Stimulated activated naive CD8-positive, alpha-beta T cell treated with anti-CD3 and anti-CD28 coated beads, Interleukin-15, Interleukin-2, amounts not matched to agents 100 U/mL and 50 U/mL, for 24 hours (primary cell): ENCODE data around the gene ZMPSTE24.

Experiments
- ATAC-seq: fragments of 150-1000 bp; cut with Tn5 transposase; one replicate; pipeline ENCODE4 v1.10.0; 2021
- DNase-seq: peaks from one replicate; pipeline ENCODE4 v3.0.0; 2021

Gene ZMPSTE24

DNA sequence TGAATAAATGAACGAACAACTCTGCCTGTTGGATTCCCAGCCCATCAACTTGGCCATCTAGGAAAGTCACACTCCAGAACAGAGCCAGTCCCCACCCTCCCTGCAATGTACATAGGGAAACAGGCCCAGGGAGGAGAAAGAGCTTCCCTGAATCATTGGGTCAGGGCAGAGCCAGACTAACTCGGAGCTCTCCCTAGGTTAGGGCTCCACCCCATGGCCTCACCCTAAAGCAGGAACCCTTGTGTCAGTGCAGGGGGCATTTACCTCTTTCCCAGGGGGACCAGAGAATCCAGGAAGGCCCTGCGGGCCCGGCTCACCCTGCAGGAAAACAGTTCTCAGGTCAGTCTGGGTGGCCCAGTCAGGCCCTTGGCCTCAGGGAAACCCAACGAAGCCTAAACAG is 47.4 kb downstream of the ZMPSTE24 start:
- DNase-seq (peak; percentile 23), ATAC-seq (no peak)

DNA sequence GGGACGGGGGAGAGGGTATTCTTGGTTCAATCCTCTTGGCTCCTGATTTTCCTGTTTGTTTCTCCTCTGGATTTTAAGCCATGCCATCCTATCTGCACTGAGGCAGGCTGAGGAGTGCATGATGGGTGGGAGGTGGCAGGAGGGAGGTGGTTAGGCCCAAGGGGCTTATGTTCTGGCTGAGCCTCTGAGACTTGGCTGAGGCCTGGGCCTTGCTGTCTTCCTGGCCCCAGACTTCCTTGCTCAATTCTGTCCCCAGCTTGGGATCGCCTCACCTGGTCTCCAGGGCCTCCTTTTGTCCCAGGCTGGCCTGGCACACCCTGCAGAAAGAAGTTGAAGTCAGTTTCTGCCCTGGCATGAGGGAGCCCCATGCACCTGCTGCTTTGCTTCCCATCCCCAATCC is 47.8 kb downstream of the ZMPSTE24 start:
- no peak for ATAC-seq
- no peak for DNase-seq

DNA sequence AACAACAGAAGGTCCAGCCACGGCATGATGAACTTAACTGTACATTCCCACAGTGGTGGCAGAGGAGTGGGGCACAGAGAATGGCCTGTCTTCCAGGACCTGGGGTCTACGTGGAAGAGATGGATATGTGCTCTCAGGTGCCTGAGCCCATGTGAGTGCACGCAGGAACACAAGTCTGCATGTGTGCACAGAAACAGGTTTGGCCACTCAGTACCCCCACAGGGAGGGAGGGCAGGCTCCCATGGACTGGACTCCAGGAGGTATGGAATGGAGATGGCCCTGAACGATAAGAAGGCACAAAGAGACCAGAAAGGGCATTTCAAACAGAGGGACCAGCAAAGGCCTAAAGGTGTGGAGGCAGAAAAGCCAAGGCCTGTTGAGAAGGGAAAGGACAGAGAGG is 48.3 kb downstream of the ZMPSTE24 start:
- ATAC-seq: no peak
- no peak for DNase-seq

DNA sequence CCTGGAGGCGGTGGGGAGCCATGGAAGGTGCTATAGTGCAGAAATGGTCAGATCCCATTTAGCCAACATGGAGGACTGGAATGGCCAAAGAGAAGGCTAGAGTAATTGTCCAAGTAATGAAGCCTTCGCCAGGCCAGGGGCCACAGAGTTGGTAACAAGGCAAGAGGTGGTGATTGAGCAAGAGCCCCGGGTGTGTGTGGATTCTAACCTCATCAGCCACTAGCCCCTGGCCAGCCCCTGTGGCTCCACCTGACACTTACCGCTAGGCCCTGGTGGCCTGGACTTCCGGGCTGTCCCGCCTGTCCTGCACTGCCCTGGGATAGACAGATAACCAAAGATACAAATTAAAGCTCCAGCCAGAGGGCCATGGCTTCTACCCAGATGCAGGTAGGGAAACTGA is 49.1 kb downstream of the ZMPSTE24 start:
- DNase-seq (no peak), ATAC-seq (no peak)

DNA sequence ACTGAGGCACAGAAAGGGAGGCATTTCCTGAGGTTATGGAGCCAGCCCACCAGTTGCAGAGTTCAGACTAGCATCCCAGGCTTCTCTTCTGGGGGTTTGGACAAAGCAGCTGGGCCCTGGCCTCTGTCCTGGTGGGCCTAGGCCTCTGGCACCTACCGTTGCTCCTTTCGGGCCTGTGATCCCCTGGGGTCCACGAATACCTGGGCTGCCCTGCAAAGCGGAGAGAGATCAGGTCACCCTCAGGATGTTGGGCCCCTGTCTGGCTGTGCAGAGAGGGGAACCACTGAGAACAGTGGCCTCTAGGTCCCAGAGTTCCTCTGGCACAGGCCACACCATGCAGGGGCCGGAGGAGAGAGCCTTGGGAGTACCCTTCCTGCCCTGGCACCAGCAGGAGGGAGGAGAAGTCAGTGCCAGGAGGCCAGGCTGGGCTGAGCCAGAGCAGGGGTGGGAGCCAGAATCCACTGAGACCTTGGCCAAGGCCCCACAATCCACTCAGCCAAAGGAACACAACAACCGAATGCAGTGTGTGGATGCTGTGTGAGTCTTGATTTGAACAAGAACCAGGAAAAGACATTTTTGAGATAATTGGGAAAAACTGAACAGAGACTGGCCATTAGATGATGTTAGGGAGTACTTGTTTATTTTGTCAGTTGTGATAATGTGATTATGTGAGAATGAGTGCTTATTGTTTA is 50.1 kb downstream of the ZMPSTE24 start:
- ATAC-seq (no peak), DNase-seq (no peak)

DNA sequence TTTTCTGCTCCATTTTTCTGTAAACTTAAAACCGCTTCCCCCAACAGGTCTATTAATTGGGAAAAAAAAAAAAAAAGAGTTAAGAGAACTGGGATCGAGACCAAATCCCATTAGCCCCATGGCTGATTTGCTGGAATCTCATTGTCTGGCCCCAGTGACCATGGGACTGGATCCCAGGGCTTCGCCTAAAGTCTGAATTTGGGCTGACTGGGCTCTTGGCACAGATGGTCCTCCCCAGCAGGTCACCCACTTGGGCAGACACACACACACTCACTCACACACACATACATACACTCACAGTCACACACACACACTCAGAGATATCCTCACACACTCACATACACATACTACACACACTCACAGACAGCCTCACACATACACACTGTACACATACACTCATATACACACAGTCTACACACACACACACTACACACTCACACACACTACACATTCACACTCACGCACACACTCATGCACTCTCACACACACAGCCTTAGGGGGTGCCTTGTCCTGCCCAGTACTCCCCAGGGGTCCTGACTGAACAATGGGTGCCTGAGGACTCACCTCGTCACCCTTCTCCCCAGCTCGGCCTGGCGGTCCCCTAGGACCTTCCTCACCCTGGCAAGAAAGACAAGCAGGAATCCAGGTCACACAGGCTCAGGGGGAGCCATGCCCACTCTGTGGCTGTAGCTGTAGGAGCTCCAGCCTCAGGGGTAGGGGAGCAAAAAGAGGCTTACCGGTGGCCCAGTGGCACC is 51.5 kb downstream of the ZMPSTE24 start:
- no peak for ATAC-seq
- no peak for DNase-seq

DNA sequence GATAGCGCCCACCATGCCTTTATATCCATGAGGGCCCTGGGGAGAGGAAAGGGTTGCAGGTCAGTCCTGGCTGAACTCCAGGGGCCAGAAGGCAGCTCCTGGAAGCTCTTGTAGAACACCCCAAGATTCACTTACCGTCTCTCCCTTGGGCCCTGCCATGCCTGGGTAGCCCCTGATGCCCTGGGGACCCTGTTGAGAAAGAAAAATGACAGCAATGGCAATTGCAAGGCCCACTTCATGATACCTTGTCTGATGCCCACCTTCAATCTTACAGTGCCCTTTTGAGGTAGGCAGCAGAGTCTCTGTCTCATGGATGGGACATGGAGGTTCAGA is 52.1 kb downstream of the ZMPSTE24 start:
- no peak for ATAC-seq

DNA sequence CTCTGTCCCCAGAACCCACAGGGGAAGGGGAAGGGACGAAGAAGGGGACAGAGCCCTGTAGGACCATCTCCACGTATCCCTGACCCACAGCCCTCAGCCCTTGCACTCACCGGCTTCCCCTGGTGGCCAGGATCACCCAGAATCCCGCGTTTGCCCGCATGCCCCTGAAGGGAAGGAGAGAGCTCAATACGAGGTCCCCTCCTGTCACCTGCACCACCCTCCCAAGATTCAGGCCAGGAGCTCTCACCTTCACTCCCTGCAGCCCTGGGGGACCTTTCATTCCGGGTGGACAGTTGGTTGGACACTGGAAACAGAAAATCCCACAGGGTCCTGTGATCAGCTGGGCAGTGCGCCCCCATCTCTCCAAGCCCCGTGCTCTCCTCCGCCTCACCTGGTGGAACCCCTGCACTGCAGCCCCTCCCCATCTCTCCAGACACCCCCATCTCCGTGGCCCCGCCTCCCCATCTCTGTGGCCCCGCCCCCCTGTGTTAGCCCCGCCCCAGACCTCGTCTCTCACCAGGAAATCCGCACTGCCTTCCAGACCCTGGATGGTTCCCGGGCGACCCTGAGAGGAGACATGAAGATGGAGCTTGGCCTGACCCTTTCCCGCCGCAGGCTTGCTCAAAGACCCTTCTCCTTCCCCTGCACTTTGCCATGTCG is 53.1 kb downstream of the ZMPSTE24 start:
- DNase-seq (no peak), ATAC-seq (no peak)

More for the DNA sequence above, 52.1 kb downstream of the ZMPSTE24 start:
- no peak for DNase-seq

DNA sequence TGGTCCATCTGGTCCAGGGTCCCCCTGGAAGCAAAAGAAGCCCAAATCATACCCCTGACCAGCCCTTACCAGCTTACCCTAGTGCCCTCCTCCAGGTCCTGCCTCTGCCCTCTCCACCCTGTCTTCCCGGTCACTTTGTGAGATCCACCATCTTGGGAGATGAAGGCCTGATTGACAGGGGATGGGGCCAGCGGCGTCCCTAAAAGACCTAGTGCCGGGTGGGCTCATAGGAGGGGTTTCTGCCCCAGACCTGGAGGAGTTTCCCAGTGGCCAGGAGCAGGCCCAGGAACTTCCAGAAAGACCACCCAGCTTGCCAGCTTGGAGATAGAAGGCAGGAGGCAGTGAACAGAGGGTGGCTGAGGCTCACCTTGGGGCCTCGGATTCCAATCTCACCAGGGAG is 53.7 kb downstream of the ZMPSTE24 start:
- DNase-seq (no peak), ATAC-seq (no peak)

DNA sequence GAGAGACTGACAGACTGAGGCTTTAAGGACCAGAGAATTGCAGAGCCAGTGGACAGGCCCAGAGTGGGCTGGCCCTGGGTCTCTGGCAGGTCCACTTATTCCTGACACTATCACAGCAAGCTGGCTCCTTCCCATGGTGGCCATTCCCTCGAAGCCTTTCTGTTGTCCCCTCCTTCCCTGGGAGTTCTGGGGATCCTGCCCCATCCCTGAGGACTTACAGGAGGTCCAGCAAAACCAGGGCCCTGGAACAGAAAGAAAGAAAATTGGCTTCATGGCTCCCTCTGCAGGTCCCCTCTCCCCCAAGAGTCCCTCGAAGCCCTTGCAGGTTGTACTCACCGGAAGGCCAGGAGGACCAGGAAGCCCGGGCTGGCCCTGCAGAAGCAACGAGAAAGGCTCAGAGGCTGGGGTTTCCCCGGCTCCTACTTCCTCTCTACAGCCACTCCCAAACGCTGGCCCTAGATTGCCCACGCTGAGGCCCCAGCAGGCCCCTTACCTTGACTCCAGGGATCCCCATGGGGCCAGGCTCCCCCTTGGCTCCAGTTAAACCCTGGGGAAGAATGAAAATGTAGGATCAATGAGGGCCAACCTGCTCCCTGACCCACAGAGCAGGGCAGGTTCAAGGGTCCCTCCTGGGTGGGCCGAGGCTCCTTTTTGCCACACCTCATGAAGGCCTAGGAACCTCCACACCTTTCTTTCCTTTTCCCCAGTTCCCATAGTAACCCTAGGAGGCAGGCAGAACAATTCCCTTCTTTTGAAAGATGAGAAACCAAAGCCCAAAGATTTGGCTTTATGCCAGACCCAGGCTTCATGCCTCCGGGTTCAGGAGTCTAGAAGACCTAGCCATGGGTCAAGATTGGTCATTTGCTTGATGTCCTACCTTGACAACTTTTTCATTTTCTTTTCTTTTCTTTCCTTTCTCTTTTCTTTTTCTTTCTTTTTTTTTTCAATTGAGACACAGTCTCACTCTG is 54.5 kb downstream of the ZMPSTE24 start:
- ATAC-seq (no peak), DNase-seq (peak; percentile 41)

DNA sequence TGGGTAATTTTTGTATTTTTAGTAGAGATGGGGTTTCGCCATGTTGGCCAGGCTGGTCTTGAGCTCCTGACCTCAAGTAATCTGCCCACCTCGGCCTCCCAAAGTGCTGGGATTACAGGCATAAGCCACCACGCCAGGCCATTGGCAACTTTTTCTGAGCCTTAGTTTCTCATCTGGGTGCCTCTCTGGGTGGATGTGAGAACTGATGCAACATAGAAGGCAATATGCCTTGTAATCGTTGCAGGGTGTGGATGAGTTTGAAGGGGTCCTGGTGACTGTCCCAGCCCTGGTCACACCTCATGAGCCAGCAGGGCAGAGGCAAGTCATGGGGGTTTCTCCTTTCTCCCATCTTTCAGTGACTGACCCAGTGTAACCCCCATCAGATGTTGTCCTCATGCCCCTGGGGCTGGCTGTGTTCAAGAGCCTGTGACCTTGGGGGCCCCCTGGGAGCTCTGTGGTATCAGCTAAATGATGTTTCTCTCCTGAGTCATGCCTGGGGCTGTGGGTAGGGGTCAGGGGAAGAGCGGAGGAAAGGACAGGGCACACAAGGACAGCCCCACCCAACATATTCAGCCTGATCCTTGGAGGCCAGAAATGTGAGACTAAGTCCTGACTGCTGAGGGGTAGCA is 55.4 kb downstream of the ZMPSTE24 start:
- DNase-seq (peak; percentile 21), ATAC-seq (no peak)

DNA sequence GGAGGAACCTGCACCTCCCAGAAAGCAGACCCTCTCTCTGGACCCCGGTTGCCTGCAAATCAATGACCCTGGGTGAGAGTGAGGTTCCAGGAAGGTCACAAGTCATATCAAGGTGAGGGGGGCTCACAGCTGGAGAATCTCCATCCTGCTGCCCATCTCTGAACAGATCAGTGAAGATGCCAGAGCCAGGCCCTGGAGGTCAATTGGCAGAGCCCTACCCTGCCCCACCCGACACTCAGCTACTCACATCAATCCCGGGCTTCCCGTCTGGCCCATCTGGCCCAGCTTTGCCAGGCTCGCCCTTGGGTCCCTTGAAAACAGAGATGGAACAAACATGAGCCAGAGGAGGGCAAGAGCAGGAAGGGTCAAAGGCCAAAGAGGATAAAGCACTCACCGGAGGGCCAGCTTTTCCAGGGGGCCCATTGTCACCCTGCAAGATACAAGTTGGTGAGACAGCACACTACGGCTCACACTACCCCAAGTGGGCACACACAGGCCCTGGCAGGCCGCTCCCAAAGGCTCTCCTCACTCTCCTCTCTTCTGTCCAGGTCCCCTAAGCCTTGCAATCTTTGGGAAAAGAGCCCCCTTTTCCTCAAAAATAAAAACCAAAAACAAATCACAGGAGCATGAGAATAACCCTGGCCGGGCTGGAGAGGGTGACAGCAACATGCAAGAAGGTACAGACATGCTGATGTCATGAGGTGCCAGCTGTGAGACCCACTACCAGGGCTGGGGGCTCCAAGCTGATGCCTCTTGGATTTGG is 56.1 kb downstream of the ZMPSTE24 start:
- ATAC-seq (no peak), DNase-seq (no peak)

DNA sequence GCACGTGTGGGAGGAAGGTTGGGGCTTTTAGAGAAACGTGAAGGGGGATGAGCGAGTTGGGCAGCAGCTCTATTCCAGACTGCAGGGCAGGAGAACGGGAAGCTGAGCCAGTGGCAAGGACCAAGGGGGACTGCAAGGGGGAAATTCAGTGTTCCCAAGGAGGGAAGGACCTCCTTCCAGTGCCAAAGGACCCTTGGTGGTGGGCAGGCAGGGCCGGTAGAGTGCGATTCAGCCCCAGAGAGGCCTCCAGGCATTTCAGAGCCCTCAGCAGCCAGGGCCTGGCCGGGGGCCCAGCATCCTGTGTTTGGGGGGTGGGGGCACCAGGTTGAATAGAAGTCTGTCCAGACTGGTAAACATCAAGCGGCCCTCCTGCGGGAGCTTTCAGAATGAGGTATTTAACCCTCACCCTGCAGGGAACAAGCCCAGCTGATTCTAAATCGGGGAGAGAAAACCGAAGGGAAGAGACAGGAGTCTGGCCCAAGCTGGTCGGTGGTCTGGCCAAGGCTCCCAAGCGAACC is 56.7 kb downstream of the ZMPSTE24 start:
- ATAC-seq (no peak), DNase-seq (no peak)

DNA sequence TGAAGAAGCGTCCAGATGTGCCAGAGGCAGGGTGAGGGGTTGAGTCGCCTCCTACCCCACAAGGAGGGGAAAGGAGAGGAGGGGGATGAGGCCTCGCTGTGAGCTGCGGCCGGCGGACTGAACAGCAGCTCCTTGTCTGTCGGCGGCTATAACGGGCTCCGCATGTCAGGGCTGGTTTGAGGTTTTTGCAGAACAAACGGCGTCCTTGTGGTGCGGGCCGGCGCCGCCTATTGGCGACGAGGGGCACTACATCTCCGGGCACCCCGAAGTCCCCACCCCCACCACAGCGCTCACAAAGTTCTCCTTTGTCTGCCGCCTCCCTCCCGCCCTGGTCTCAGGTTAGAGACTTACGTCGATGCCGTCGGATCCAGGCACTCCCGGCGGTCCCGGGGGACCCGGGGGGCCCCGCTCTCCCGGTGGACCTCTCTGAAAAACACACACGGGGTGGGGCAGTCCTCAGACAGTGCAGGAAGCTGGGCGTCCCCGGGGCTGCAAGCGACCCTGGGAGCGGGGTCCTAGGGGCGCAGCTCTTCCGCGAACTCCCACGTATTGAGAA is 57.3 kb downstream of the ZMPSTE24 start:
- DNase-seq: peak; percentile 88
- ATAC-seq: peak; percentile 69

DNA sequence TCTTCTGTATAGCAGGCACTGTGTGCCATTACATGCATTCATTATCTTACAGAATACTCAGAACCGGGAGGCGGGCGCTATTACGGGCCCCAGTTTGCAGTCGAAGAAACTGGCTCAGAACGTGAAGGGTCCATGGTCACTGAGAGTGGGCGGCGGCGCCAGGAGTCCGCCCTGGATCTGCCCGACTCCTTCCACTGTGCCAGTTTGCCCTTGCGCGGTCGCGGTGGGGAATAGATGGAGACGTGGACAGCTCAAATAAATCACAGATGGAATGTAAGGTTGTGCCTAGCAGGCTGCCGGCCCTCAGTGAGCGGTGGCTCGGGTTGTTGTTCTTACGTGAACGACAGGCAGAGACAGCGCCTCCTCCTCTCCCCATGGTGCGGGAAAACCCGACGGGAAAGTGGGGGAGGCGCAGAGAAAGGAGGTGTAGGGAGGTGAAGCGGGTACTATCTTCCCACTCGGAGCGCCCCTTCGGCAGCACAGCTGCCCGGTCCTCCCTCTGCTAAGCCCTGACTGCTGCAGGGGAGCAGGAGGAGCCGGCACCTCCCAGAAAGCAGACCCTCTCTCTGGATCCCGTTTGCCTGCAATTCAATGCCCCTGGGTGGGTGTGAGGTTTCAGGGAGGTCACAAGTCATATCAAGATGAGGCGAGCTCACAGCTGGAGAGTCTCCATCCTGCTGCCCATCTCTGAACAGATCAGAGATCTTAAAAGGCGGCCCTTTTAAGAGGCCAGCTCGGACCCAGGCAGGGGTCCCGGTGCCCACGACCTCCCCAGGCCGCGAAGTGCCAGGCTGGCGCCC is 58.0 kb downstream of the ZMPSTE24 start:
- DNase-seq (peak; percentile 47), ATAC-seq (peak; percentile 15)

DNA sequence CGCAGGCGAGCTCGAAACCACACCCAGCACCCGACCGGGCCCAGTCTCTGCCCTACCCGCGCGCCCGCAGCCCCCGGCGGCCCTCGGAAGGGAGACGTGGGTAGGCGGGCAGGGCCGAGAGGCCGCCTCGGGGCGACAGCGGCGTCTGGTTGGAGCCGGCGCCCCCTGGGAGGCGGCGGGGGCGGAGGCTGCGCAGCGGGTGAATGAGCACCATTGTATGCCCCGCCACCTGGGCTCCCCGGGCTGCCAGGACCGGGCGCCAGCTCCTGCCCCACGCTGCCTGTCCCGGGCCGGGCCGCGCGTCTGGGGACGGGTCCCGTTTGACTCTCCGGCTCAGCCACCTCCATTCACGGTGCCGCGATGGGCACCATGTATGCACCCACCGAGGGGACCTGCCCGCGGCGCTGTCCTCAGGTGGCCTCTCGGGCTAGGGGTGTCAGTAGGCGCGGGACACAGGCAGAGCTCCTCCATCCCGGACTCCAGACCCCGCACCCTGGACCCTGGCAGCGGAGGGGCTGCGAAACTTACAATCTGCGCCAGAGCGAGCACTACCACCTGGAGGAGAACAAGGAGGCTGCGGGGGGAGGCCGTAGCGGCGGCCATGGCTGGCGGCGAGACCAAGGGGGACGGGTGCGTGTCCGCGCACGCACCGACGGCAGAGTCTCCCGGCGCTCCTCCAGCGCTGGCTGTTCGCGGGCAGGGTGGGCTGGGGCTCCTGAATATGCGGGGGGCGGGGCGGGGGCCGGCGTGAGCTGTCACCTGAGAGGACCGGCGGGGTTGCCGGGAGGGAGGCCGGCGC is 58.8 kb downstream of the ZMPSTE24 start, which contains the start of gene COL9A2:
COL9A2 (minus strand) TSS at position 692 of the 799 bp plus-strand sequence; CDS start at position 603, 89 bp downstream.
- DNase-seq: peak; percentile 72

DNA sequence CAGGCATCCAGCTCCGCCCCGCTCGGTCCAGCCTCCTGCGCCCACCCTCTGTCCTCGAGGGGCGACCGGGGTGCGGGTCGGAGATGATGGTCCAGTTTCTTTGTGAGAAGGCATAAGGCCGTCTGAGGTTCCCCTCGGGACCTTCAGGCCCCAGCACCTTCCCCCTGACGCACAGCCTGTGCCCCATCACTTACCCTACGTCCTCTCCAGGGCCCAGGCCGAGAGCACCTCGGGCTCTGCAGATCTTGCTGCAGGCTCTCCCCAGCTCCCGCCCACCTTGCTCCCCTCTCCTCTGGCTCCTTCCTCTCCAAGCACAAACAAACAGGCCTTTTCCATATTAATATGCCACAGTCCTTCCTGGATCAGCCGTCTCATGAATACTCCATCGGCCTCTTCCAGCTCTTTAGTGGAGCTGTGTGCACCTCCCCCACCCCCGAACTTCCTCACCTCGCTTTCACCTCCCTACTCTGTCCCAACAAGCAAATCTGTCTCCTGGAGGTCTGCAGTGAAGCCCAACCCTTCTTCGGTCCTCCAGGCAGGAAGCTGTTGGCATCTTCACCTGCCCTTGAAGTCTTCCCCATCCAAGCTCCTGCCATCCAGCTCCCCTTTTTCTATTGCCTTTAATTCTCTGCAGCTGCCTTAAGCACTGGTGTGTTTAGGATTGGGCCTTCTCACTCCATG is 59.5 kb downstream of the ZMPSTE24 start:
- ATAC-seq (no peak), DNase-seq (no peak)

More for the DNA sequence above, 58.8 kb downstream of the ZMPSTE24 start, which contains the start of gene COL9A2:
- peak; percentile 44 for ATAC-seq

DNA sequence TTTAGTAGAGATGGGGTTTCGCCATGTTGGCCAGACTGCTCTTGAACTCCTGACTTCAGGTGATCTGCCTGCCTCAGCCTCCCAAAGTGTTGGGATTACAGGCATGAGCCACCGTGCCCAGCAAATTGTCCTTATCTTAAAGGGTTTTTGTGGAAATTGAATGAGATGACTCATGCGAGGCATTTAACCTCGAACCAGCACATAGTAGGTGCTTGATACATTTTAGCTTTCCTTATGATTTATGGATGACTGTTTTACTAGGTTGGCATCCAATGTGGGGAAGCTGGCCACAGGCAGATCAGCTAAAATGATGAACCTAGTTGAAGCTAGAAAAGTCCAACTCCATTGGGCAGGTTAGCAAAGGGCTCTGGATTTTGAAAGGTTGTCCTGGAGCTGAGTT is 60.4 kb downstream of the ZMPSTE24 start:
- DNase-seq (no peak), ATAC-seq (no peak)
